Thoracic aorta (tissue), 2 donors: Measurements from ENCODE around the gene CLCN3. TPM values are rescaled to one million over a fixed set of nuclear protein-coding genes. Genes with fewer than 3 reads are reported as not detected.
"Not testable (repeated sequence)": the region's sequence is repeated elsewhere in the genome, so short reads cannot be mapped to it uniquely, and the experiment has no call there.

ENCODE experiments used
- ATAC-seq: fragments of 150-250 bp; one replicate; pipeline ENCODE4 v1.8.0; 2017; ENCODE audit warnings: low read depth; ENCODE audit not compliant: insufficient number of reproducible peaks, low FRiP score
- DNase-seq: peaks from one replicate; pipeline ENCODE4 v3.0.0-alpha.2; 2020; ENCODE audit warnings: low spot score
- H3K27ac ChIP-seq, 2 donors: fragments of 200-600 bp; sonication (generic); 1 replicate in 1 of 2; 2 replicates in 1 of 2; pipeline ENCODE4 v1.5.1; 2016; ENCODE audit warnings: mild to moderate bottlenecking in 2 of 2, moderate library complexity in 2 of 2
- H3K27me3 ChIP-seq: fragments of 200-600 bp; sonication (generic); replicated peaks from 2 replicates; pipeline ENCODE4 v1.6.0; 2016; ENCODE audit warnings: mild to moderate bottlenecking; ENCODE audit not compliant: insufficient read depth
- H3K36me3 ChIP-seq: fragments of 200-600 bp; sonication (generic); one replicate; pipeline ENCODE4 v1.5.1; 2016
- H3K4me1 ChIP-seq, 2 donors: fragments of 200-600 bp; sonication (generic); 1 replicate in 1 of 2; 2 replicates in 1 of 2; pipeline versions ENCODE4 v1.5.1 to v1.6.0; 2016; ENCODE audit warnings: low read depth in 2 of 2, mild to moderate bottlenecking in 1 of 2; ENCODE audit not compliant: control insufficient read depth in 1 of 2
- H3K4me3 ChIP-seq: fragments of 200-600 bp; sonication (generic); 2 replicates; pipeline ENCODE4 v1.5.1; 2016; ENCODE audit warnings: mild to moderate bottlenecking
- H3K9me3 ChIP-seq: fragments of 200-600 bp; sonication (generic); 2 replicates; pipeline ENCODE4 v1.5.1; 2016
- CTCF ChIP-seq: fragments of 200-600 bp; sonication (generic); IDR thresholded peaks from one replicate; pipeline ENCODE4 v1.5.1; 2019; ENCODE audit warnings: antibody characterized with exemption
- total RNA-seq, 2 donors: library from RNA; depleted of rRNA; stranded (reverse); fragments of >200 nt; gene quantifications; one replicate each; pipeline versions ENCODE4 v1.1.0 to v1.2.3, GENCODE V29; 2016

The CLCN3 gene
- total RNA-seq, 2 donors from 2014 or later, result 13.0 to 20.0 TPM

GRCh38 chr4:169730564-169730963, 110.2 kb downstream of the CLCN3 start:
- no peak for TF ChIP-seq CTCF
- H3K4me1 ChIP-seq, result no peaks in the 10 kb centered on the region
- H3K36me3 ChIP-seq, result peaks cover 6% of the 10 kb centered on the region
- no peaks in the 10 kb centered on the region for H3K27me3 ChIP-seq
- DNase-seq (no peak), ATAC-seq (no peak)
- H3K4me3 ChIP-seq, result no peak overlapping the region
- no peaks in the 10 kb centered on the region for H3K9me3 ChIP-seq
- H3K27ac ChIP-seq, result no peak overlapping the region

- H3K4me1 ChIP-seq, DNase-seq, H3K9me3 ChIP-seq, H3K27me3 ChIP-seq, ATAC-seq, H3K27ac ChIP-seq, H3K4me3 ChIP-seq: not testable (repeated sequence)
- H3K36me3 ChIP-seq, result peaks cover 15% of the 10 kb centered on the region
Measured at GRCh38 chr4:169738604-169739003, 118.2 kb downstream of the CLCN3 start.

GRCh38 chr4:169741569-169741968, 121.2 kb downstream of the CLCN3 start:
- DNase-seq, result no peak
- H3K4me3 ChIP-seq, result no peak overlapping the region
- H3K9me3 ChIP-seq, result no peaks in the 10 kb centered on the region
- peaks cover 10% of the 10 kb centered on the region for H3K36me3 ChIP-seq
- ATAC-seq, result no peak
- H3K27me3 ChIP-seq, result no peaks in the 10 kb centered on the region
- H3K4me1 ChIP-seq, result no peaks in the 10 kb centered on the region
- H3K27ac ChIP-seq, result no peak overlapping the region
- TF ChIP-seq CTCF, result no peak

GRCh38 chr4:169744601-169745000, 124.2 kb downstream of the CLCN3 start:
- no peaks in the 10 kb centered on the region for H3K4me1 ChIP-seq
- no peak overlapping the region for H3K27ac ChIP-seq
- H3K27me3 ChIP-seq, result no peaks in the 10 kb centered on the region
- ATAC-seq (no peak), DNase-seq (no peak)
- H3K36me3 ChIP-seq, result peaks cover 18% of the 10 kb centered on the region
- no peak for TF ChIP-seq CTCF
- no peak overlapping the region for H3K4me3 ChIP-seq
- no peaks in the 10 kb centered on the region for H3K9me3 ChIP-seq

GRCh38 chr4:169745291-169745690, 124.9 kb downstream of the CLCN3 start:
- peaks cover 22% of the 10 kb centered on the region for H3K36me3 ChIP-seq
- no peaks in the 10 kb centered on the region for H3K4me1 ChIP-seq
- ATAC-seq, result no peak
- TF ChIP-seq CTCF, result no peak
- H3K9me3 ChIP-seq, result no peaks in the 10 kb centered on the region
- H3K27me3 ChIP-seq, result no peaks in the 10 kb centered on the region
- DNase-seq, result no peak
- no peak overlapping the region for H3K27ac ChIP-seq
- H3K4me3 ChIP-seq, result no peak overlapping the region

- Histone ChIP-seq H3K4me3 (peak overlapping the region; percentile 80), H3K36me3 (no peaks in the 10 kb centered on the region), H3K9me3 (no peaks in the 10 kb centered on the region), H3K27ac (peak overlapping the region; percentile 45 to 57), H3K4me1 (peaks cover 7 to 19% of the 10 kb centered on the region in 2 donors), H3K27me3 (no peaks in the 10 kb centered on the region)
- no peak for TF ChIP-seq CTCF
- DNase-seq (no peak), ATAC-seq (no peak)
Measured at GRCh38 chr4:169756971-169757574, 136.7 kb downstream of the CLCN3 start.
